Activated naive CD8-positive, alpha-beta T cell treated with anti-CD3 and anti-CD28 coated beads, Interleukin-2, amount 10 ng/mL, durations not matched to agents 7 days and 5 days (primary cell): ENCODE data around the gene RIMS1. TPM values are rescaled to one million over a fixed set of nuclear protein-coding genes. Genes with fewer than 3 reads are reported as not detected.

ENCODE experiments used
- ATAC-seq: fragments of 150-1000 bp; cut with Tn5 transposase; one replicate; pipeline ENCODE4 v1.10.0; 2021; ENCODE audit warnings: low read depth, moderate library complexity
- POLR2A ChIA-PET: fragments of 350-600 bp; sonication (Branson Sonifier 250); formaldehyde crosslinking; loops from one replicate; lab custom pipeline; 2021; ENCODE audit warnings: antibody characterized with exemption; lab: Charles Lee
- DNase-seq: peaks from one replicate; pipeline ENCODE4 v3.0.0; 2021
- H3K27ac Mint-ChIP-seq: one replicate; pipeline ENCODE4 v1.8.0; 2022; ENCODE audit warnings: mild to moderate bottlenecking, mixed read lengths
- H3K27me3 Mint-ChIP-seq: one replicate; pipeline ENCODE4 v1.8.0; 2022; ENCODE audit warnings: mild to moderate bottlenecking, moderate library complexity, mixed read lengths
- H3K36me3 Mint-ChIP-seq: one replicate; pipeline ENCODE4 v1.8.0; 2021; ENCODE audit warnings: mild to moderate bottlenecking, mixed read lengths
- H3K4me1 Mint-ChIP-seq: one replicate; pipeline ENCODE4 v1.8.0; 2021; ENCODE audit warnings: mixed read lengths
- H3K4me3 Mint-ChIP-seq: one replicate; pipeline ENCODE4 v1.8.0; 2022; ENCODE audit warnings: mild to moderate bottlenecking, moderate library complexity, mixed read lengths
- H3K9me3 Mint-ChIP-seq: one replicate; pipeline ENCODE4 v1.8.0; 2021; ENCODE audit warnings: mixed read lengths
- total RNA-seq, 2 experiments: library from RNA; stranded (reverse); gene quantifications; one replicate each; pipeline ENCODE4 v1.2.3, GENCODE V29; 2021

Gene RIMS1
- total RNA-seq, 2 experiments from 2014 or later, result not detected

GRCh38 chr6:72080260-72080941 is 194.1 kb downstream of the RIMS1 start:
- no peaks in the 10 kb centered on the region for H3K36me3 Mint-ChIP-seq
- H3K9me3 Mint-ChIP-seq, result no peaks in the 10 kb centered on the region
- peaks cover 2% of the 10 kb centered on the region for H3K27me3 Mint-ChIP-seq
- H3K4me1 Mint-ChIP-seq, result no peaks in the 10 kb centered on the region
- POLR2A ChIA-PET, result no interaction called here
- DNase-seq (no peak), ATAC-seq (no peak)
- no peak overlapping the region for H3K4me3 Mint-ChIP-seq
- no peak overlapping the region for H3K27ac Mint-ChIP-seq

GRCh38 chr6:72081871-72082270 is 195.5 kb downstream of the RIMS1 start:
- H3K4me1 Mint-ChIP-seq, result no peaks in the 10 kb centered on the region
- no peak overlapping the region for H3K4me3 Mint-ChIP-seq
- ATAC-seq (no peak), DNase-seq (no peak)
- no peaks in the 10 kb centered on the region for H3K9me3 Mint-ChIP-seq
- POLR2A ChIA-PET, result no interaction called here
- no peak overlapping the region for H3K27ac Mint-ChIP-seq
- no peaks in the 10 kb centered on the region for H3K36me3 Mint-ChIP-seq
- H3K27me3 Mint-ChIP-seq, result peaks cover 2% of the 10 kb centered on the region

DNA sequence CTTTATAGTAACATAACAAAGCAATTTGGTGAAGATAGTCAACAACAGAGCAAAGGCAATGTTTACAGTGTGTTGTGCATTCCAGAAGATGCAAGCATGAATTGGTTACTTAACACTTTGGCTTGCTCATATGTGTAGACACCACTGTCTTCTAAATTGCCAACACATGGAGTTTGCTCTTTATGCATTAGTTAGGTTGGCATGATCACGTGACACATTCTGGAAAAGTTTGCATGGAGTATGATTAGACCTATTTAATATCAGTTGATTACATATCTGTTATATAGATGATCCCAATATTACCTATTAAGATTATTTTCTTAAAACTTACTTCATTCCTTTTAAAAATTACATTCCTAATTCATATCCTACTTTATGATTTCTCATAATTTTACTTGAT is 197.6 kb downstream of the RIMS1 start:
- Mint-ChIP-seq H3K4me1 (no peaks in the 10 kb centered on the region), H3K9me3 (no peaks in the 10 kb centered on the region), H3K27ac (no peak overlapping the region), H3K36me3 (no peaks in the 10 kb centered on the region), H3K4me3 (no peak overlapping the region), H3K27me3 (no peaks in the 10 kb centered on the region)
- ATAC-seq (no peak), DNase-seq (no peak)
- POLR2A ChIA-PET, result no interaction called here

- Mint-ChIP-seq H3K4me1 (no peaks in the 10 kb centered on the region), H3K27me3 (no peaks in the 10 kb centered on the region), H3K36me3 (no peaks in the 10 kb centered on the region), H3K4me3 (no peak overlapping the region), H3K9me3 (no peaks in the 10 kb centered on the region), H3K27ac (no peak overlapping the region)
- POLR2A ChIA-PET, result no interaction called here
- ATAC-seq (no peak), DNase-seq (no peak)
Measured at GRCh38 chr6:72084992-72085569, 198.7 kb downstream of the RIMS1 start.

DNA sequence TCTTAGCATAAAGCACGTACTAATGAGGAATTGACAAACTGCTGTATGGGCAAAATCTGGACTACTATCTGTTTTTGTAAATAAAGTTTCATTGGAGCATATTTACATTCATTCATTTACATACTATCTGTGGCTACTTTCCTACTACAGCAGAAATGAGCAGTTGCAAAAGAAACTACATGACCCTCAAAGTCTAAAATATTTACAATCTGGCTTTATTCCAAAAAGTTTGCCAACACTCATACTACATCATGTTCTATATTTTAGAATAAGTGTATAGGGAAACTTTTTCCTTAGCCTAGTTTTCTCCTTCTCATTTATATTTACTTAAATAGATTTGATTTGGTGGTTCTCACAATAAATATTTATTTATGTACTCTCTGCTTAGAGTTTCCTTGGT is 208.2 kb downstream of the RIMS1 start:
- Mint-ChIP-seq H3K4me3 (no peak overlapping the region), H3K36me3 (no peaks in the 10 kb centered on the region), H3K4me1 (no peaks in the 10 kb centered on the region), H3K27ac (no peak overlapping the region), H3K9me3 (no peaks in the 10 kb centered on the region), H3K27me3 (no peaks in the 10 kb centered on the region)
- POLR2A ChIA-PET, result no interaction called here
- DNase-seq (no peak), ATAC-seq (no peak)

DNA sequence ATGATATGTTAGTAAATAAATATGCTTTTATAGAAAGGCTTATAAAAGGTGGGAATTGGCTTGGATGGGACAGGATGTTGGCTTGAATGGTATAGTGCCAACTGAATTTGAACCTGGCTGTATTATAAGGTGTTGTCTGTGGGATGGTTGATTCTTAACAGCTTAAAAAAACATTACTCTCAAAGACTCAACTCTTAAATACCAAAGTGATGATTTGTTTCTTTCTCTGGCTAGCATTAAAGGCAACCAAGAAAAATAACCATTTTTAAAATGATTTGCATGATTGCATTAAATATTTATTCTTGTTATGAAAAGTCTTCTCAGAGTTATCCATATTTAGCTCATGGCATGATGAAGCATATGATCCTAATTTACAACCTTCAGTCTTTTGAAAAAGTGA is 216.2 kb downstream of the RIMS1 start:
- H3K27ac Mint-ChIP-seq, result no peak overlapping the region
- POLR2A ChIA-PET, result no interaction called here
- no peak for ATAC-seq
- H3K4me1 Mint-ChIP-seq, result no peaks in the 10 kb centered on the region
- H3K27me3 Mint-ChIP-seq, result no peaks in the 10 kb centered on the region
- H3K9me3 Mint-ChIP-seq, result no peaks in the 10 kb centered on the region
- H3K4me3 Mint-ChIP-seq, result no peak overlapping the region
- no peaks in the 10 kb centered on the region for H3K36me3 Mint-ChIP-seq
- no peak for DNase-seq

DNA sequence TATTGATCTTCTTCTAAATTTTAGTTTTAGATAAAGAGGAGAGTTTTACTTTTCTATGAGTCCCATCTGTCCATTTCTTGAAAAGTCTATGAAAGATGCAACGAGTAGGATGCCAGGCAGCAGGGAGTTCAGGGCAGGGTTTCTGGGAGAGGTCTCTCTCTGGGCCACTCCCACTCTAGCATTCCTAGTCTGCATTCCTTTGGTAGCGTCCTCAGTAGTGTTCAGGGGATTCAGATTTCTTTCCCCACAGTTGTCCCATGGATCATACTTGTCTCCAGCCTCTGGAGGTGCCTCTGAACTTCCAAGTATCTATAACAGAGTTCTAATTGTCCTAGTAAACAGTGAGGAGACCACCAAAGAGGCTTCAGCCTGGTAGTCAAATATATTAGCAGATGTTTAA is 225.3 kb downstream of the RIMS1 start:
- Mint-ChIP-seq H3K4me1 (no peaks in the 10 kb centered on the region), H3K27me3 (no peaks in the 10 kb centered on the region), H3K27ac (no peak overlapping the region), H3K9me3 (no peaks in the 10 kb centered on the region), H3K4me3 (no peak overlapping the region), H3K36me3 (no peaks in the 10 kb centered on the region)
- POLR2A ChIA-PET, result no interaction called here
- ATAC-seq (no peak), DNase-seq (no peak)

DNA sequence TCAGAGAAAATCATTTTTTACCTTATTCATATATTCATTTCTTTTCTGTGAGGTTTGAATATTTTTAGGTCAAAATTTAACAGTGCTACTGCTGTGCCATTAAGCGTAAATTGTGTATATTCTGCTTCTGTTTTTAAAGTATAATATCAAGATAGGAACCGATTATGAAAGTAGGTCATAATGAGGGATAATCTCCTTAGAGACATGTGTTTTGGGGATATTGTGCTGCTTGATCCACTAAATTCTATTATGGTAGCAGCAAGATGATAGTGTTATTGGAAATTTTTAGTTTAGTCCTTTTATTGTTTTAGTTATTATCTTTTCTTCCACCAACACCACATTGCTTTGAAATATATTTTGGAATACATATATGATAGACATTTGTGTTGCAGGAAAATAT is 244.0 kb downstream of the RIMS1 start:
- Mint-ChIP-seq H3K27me3 (no peaks in the 10 kb centered on the region), H3K4me1 (no peaks in the 10 kb centered on the region), H3K9me3 (no peaks in the 10 kb centered on the region), H3K4me3 (no peak overlapping the region), H3K36me3 (no peaks in the 10 kb centered on the region), H3K27ac (no peak overlapping the region)
- ATAC-seq (no peak), DNase-seq (no peak)
- POLR2A ChIA-PET, result no interaction called here

DNA sequence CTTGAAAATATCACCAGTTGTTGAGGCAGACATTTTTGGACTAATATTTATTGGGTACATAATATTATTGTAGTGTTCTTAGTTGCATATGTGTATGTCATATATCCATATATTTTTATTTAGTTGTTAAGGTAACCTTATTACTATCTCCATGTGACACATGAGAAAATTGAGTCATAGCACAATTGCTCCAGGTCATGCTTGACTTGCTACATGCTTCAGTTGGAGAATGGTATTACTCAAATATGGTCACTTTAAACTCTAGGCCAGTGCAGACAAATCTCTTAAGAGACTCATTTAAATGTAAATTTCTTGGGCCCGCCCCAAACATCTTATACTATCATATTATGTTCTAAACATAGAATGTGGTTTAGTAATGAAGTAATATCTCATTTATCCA is 246.1 kb downstream of the RIMS1 start:
- H3K9me3 Mint-ChIP-seq, result no peaks in the 10 kb centered on the region
- POLR2A ChIA-PET, result no interaction called here

DNA sequence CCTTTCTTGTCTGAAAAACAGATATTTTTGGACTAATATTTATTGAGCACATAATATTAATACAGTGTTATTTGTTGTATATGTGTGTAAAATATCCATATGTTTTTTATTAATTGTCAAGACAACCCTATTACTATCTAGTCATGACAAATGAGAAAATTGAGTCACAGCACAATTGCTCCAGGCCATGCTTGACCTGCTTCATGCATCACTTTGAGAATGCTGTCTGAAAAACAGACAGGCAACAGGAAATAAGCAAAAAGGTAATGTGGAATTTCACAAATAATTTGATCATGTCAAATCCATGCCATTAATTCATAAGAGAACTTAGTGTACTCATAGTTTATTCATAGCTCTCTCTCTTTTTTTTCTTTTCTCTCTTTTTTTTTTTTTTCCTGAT is 246.5 kb downstream of the RIMS1 start:
- H3K9me3 Mint-ChIP-seq, result no peaks in the 10 kb centered on the region
- no peaks in the 10 kb centered on the region for H3K27me3 Mint-ChIP-seq
- no peak overlapping the region for H3K27ac Mint-ChIP-seq
- POLR2A ChIA-PET, result no interaction called here
- DNase-seq (no peak), ATAC-seq (no peak)
- no peak overlapping the region for H3K4me3 Mint-ChIP-seq
- H3K4me1 Mint-ChIP-seq, result no peaks in the 10 kb centered on the region
- no peaks in the 10 kb centered on the region for H3K36me3 Mint-ChIP-seq

More for the DNA sequence above, 246.1 kb downstream of the RIMS1 start:
- Mint-ChIP-seq H3K27ac (no peak overlapping the region), H3K4me1 (no peaks in the 10 kb centered on the region), H3K36me3 (no peaks in the 10 kb centered on the region), H3K4me3 (no peak overlapping the region), H3K27me3 (no peaks in the 10 kb centered on the region)
- no peak for DNase-seq
- ATAC-seq, result no peak

DNA sequence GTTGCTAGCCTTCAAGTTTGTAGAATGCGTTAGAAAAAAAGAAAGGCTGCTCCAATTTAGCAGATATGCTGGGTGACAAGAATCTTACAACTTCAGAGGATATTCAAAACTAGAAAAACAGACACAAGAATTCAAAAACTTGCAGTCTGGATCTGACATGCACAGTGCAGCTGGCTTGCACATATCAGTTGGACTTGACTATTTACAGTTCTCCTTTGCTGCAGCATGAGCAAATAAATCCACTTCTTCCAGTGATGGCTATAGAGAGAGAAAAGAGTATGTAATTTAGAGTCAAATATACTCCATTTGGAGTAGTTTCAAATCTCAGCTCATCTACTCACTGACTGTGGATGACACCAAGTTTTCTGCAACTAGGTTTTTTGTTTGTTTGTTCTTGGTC is 247.0 kb downstream of the RIMS1 start:
- H3K9me3 Mint-ChIP-seq, result no peaks in the 10 kb centered on the region
- ATAC-seq (no peak), DNase-seq (no peak)
- H3K27me3 Mint-ChIP-seq, result no peaks in the 10 kb centered on the region
- H3K4me1 Mint-ChIP-seq, result no peaks in the 10 kb centered on the region
- POLR2A ChIA-PET, result no interaction called here
- no peak overlapping the region for H3K4me3 Mint-ChIP-seq
- no peak overlapping the region for H3K27ac Mint-ChIP-seq
- H3K36me3 Mint-ChIP-seq, result no peaks in the 10 kb centered on the region

DNA sequence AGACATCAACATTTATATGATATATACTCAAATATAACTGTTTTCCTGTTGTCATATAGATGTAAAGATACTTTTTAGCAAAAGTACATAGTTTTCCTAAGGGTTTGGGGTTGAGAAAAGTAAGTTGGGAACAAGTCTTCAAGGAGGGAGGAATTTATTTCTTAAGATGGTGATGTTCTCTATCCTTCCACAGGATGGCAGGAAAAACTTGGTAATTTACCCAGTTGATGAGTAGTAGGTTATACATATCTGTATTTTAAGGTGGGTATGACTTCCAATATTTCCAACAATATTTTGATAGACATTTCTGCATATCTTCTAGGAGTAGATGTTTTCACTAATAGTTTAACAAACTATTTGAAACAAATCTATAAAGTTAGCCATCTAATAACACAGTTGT is 254.4 kb downstream of the RIMS1 start:
- DNase-seq, result no peak
- Mint-ChIP-seq H3K9me3 (no peaks in the 10 kb centered on the region), H3K27me3 (no peaks in the 10 kb centered on the region), H3K27ac (no peak overlapping the region), H3K36me3 (no peaks in the 10 kb centered on the region), H3K4me1 (no peaks in the 10 kb centered on the region), H3K4me3 (no peak overlapping the region)
- ATAC-seq, result no peak
- POLR2A ChIA-PET, result no interaction called here

- POLR2A ChIA-PET, result no interaction called here
- Mint-ChIP-seq H3K4me3 (no peak overlapping the region), H3K27ac (no peak overlapping the region), H3K4me1 (no peaks in the 10 kb centered on the region), H3K9me3 (peaks cover 2% of the 10 kb centered on the region), H3K36me3 (no peaks in the 10 kb centered on the region), H3K27me3 (no peaks in the 10 kb centered on the region)
- no peak for ATAC-seq
- no peak for DNase-seq
Measured at GRCh38 chr6:72149715-72150114, 263.4 kb downstream of the RIMS1 start.

DNA sequence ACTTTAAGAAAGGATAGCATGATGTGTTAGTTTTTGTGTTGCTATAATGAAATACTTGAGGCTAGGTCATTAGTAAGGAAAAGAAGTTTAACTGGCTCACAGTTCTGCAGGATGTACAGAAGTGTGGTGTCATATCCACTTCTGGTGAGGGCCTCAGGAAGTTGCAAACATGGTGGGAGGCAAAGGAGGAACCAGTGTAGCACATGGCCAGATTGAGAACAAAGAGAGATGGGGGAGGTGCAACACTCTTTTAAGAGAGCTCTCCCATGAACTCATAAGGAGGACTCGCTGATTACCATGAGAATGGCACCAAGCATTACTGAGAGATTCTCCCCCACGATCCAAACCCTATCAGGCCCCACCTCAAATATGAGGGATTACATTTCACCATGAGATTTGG is 265.4 kb downstream of the RIMS1 start:
- POLR2A ChIA-PET, result no interaction called here
- DNase-seq, result no peak
- Mint-ChIP-seq H3K27me3 (no peaks in the 10 kb centered on the region), H3K36me3 (no peaks in the 10 kb centered on the region), H3K4me3 (no peak overlapping the region), H3K9me3 (peaks cover 2% of the 10 kb centered on the region), H3K27ac (no peak overlapping the region), H3K4me1 (no peaks in the 10 kb centered on the region)
- ATAC-seq, result no peak
